ENCODE results near the gene GRM8. TPM values are rescaled to one million over a fixed set of nuclear protein-coding genes. Genes with fewer than 3 reads are reported as not detected.

The GRM8 gene
- total and polyA plus RNA-seq, 9 of the 15 experiments (the other 6 are each of a cell fraction or from before 2014, with no cell fraction given), result 0.13 TPM; not detected in 7

- in situ Hi-C loops (cut with MboI), result no loop called here
- CTCF ChIA-PET (ENCODE audit: low intra/inter-chr PET ratio), result no interaction called here
- TF ChIP-seq CEBPB (tag; IDR thresholded peaks at IDR 0.05), result peak; percentile 71
- TF ChIP-seq CEBPG (CRISPR knock-in tag; IDR thresholded peaks at IDR 0.05), result no peak
- peak in 1 of 2 experiments; percentile 58; a peak in 2 of 4 replicates for TF ChIP-seq CEBPG (tag; conservative IDR thresholded peaks at IDR 0.05 in 1 of 2, IDR thresholded peaks at IDR 0.05 in 1 of 2)
- no peak for TF ChIP-seq FOXJ3 (CRISPR knock-in tag; IDR thresholded peaks at IDR 0.05)
- Histone ChIP-seq H3K4me1 (replicated peaks in 1 of 2; ENCODE audit: control insufficient read depth in 2 of 2, insufficient read depth in 2 of 2, low read length in 2 of 2) (no peaks in the 10 kb centered on the region), H3K9me3 (replicated peaks; ENCODE audit: control insufficient read depth, insufficient read depth, low read depth, low read length) (no peaks in the 10 kb centered on the region), H3K9ac (ENCODE audit: insufficient read depth in 1 of 2, low read depth in 2 of 2, low read length in 2 of 2) (no peak overlapping the region), H3K79me2 (ENCODE audit: control insufficient read depth, insufficient read depth, low read length) (no peaks in the 10 kb centered on the region), H3K27me3 (ENCODE audit: control insufficient read depth in 2 of 2, insufficient read depth in 2 of 2, low read length in 2 of 2) (no peaks in the 10 kb centered on the region), H3K4me3 (no peak overlapping the region), H4K20me1 (replicated peaks; ENCODE audit: control insufficient read depth, insufficient read depth, low read length) (no peaks in the 10 kb centered on the region), H3K36me3 (ENCODE audit: control insufficient read depth, insufficient read depth, low read length) (no peaks in the 10 kb centered on the region), H3K9me1 (ENCODE audit: control insufficient read depth, insufficient read depth, low read length) (no peaks in the 10 kb centered on the region), H2AFZ (ENCODE audit: low read depth, low read length) (no peak overlapping the region), H3K4me2 (ENCODE audit: insufficient read depth, low read length) (no peak overlapping the region), H3K27ac (ENCODE audit: extremely low read depth, low read depth, low read length) (no peak overlapping the region)
- WGBS (ENCODE audit: insufficient coverage, low coverage, missing lambda C conversion rate), result 5% methylated on average over 3 of the region's 3 CpGs
- POLR2A ChIA-PET, result no interaction called here
- intact Hi-C loops (cut with micrococcal nuclease), result no loop called here
- no TSS peak for BruUV-seq (replicated peaks)
- ATAC-seq (no peak), DNase-seq (ENCODE audit: extremely low read depth in 1 of 4, low spot score in 3 of 4) (no peak), FAIRE-seq (no peak)
These were observed 252.0 kb downstream of the GRM8 start for GRCh38 chr7:127000725-127001124.

- DNase-seq (ENCODE audit: extremely low read depth in 1 of 4, low spot score in 3 of 4) (no peak), ATAC-seq (no peak), FAIRE-seq (no peak)
- Histone ChIP-seq H3K9ac (ENCODE audit: insufficient read depth in 1 of 2, low read depth in 2 of 2, low read length in 2 of 2) (no peak overlapping the region), H2AFZ (ENCODE audit: low read depth, low read length) (no peak overlapping the region), H3K36me3 (ENCODE audit: control insufficient read depth, insufficient read depth, low read length) (no peaks in the 10 kb centered on the region), H4K20me1 (replicated peaks; ENCODE audit: control insufficient read depth, insufficient read depth, low read length) (no peaks in the 10 kb centered on the region), H3K27ac (ENCODE audit: extremely low read depth, low read depth, low read length) (no peak overlapping the region), H3K79me2 (ENCODE audit: control insufficient read depth, insufficient read depth, low read length) (no peaks in the 10 kb centered on the region), H3K9me1 (ENCODE audit: control insufficient read depth, insufficient read depth, low read length) (no peaks in the 10 kb centered on the region), H3K4me2 (ENCODE audit: insufficient read depth, low read length) (no peak overlapping the region), H3K9me3 (replicated peaks; ENCODE audit: control insufficient read depth, insufficient read depth, low read depth, low read length) (no peaks in the 10 kb centered on the region; the same call in 1 of the 2 replicates), H3K4me3 (no peak overlapping the region), H3K4me1 (replicated peaks in 1 of 2; ENCODE audit: control insufficient read depth in 2 of 2, insufficient read depth in 2 of 2, low read length in 2 of 2) (no peaks in the 10 kb centered on the region), H3K27me3 (ENCODE audit: control insufficient read depth in 2 of 2, insufficient read depth in 2 of 2, low read length in 2 of 2) (no peaks in the 10 kb centered on the region)
- ChIA-PET POLR2A (no interaction called here), CTCF (ENCODE audit: low intra/inter-chr PET ratio) (no interaction called here)
- 0% methylated on average over 1 of the region's 1 CpG for WGBS (ENCODE audit: insufficient coverage, low coverage, missing lambda C conversion rate)
- in situ Hi-C loops (cut with MboI) (no loop called here), intact Hi-C loops (cut with micrococcal nuclease) (no loop called here)
- BruUV-seq (replicated peaks), result no TSS peak
- TF ChIP-seq MLLT1 (IDR thresholded peaks at IDR 0.05) (no peak), ZNF316 (IDR thresholded peaks at IDR 0.05) (no peak), NCOA1 (IDR thresholded peaks at IDR 0.05; ENCODE audit: low read depth) (no peak), ARID1B (IDR thresholded peaks at IDR 0.05) (no peak), MBD1 (CRISPR knock-in tag; IDR thresholded peaks at IDR 0.05) (no peak), SAFB (IDR thresholded peaks at IDR 0.05; ENCODE audit: borderline replicate concordance, low read depth, low read length) (no peak), HES1 (IDR thresholded peaks at IDR 0.05; ENCODE audit: low read depth) (no peak), NCOA6 (IDR thresholded peaks at IDR 0.05) (no peak)
These were observed 256.1 kb downstream of the GRM8 start for GRCh38 chr7:126996659-126997058.

Data from K562 (cell line).